Stimulated activated CD8-positive, alpha-beta memory T cell treated with anti-CD3 and anti-CD28 coated beads, Interleukin-4, amount 100 ng/mL, for 24 hours (primary cell): ENCODE results near the gene SLC25A52.
"Not testable (repeated sequence)": the region's sequence is repeated elsewhere in the genome, so short reads cannot be mapped to it uniquely, and the experiment has no call there.

Experiments used
- DNase-seq: peaks from one replicate; pipeline ENCODE4 v3.0.0-alpha.2; 2020; ENCODE audit warnings: low read depth

Gene SLC25A52

DNA sequence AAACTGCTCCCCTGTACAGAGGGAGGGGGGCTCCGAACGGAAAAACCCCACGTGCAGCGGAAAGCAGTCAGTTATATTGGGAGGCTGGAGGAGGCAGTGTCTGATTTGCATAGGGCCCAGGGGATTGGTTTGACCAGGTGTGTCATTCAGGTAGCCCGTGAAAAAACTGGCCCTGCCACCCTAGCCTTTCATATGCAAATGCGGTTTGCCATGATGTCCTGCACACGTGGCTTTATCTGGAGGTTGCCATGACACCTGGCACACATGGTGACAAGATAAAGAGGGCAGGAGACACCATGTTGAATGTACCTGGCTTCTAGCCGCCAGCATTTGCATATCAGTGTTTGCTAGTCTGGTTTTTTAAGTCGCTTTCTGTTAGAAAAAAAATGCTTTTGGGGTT is 20.5 kb downstream of the SLC25A52 start:
- no peak for DNase-seq

DNA sequence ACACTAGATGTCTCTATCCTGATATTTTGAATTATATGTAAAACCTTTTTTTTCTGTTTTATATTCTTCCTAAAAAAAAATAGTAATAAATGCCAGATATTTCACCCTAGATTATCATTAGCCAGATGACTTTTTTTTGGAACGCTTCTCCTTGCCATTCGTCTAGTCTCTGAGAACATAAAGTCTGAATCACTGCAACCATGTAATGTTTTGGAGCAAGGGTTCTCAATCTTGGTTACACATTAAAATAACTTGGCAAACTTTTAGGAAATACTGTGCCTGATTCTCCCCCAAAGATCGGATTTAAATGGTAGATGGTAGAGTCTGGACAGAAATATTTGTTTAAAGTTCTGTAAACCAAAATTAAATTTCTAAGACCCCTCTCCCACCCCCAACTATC is 21.0 kb downstream of the SLC25A52 start:
- DNase-seq = no peak

DNA sequence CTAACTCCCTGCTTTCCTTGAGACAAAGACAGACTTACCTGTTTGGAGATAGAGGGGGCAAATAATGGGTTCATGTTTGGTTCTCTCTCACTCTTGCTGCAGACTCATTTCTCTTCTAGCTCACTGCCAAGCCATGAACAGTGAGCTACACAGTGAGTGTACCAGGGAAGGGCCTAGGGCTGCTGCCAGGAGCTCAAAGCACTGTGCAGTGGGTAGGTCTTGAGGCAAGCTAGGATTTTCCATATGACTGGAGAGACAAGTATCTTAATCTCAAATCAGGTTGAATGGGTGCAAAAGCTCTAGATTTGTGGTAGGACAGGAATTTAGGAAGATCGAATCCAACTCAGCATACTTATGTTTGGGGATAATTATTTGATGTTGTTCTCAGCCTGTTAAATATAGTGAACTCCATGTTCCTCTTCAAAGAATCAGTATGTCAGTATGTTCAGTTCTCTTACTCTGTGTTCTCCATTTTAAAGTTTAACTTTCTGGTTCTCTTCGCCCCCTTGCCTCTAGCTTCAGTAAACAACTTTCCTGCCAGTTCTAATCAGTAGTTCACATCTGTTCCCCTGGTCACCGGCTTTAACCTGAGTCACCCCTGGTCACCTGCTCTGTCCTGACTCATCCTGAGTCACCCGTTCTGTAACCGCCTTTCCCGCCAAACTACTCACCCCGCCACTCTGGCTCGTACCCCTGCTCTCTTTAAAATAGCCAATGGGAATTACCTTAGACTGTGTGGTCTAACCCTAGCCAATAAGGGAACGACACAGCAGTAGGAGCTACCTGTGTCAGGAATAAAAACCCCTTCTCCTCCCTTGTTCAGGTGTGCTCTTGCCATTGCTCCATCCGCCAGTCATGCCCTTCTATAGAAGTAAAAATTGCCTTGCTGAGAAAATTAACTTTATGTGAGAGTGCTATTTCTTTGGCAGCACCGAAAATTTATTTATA is 21.9 kb downstream of the SLC25A52 start:
- DNase-seq = no peak

DNA sequence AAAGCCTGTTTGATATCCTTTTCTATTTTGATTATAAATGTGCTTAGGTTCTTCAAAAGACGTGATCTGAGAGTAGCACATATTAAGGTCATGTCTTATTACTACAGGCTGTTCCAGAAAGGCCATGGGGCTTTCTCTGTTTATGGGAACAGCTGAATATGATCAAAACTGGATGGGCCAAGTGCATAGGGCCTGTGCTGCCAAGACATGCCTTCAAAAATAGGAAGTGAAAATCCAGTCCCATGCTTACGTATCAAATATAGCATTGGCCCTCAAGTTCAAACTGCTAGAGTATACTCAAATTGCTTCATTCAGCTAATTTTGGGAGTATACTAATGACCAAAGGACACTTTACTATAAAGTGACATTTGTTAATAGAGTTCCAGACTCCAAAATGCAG is 24.1 kb downstream of the SLC25A52 start:
- no peak for DNase-seq

DNA sequence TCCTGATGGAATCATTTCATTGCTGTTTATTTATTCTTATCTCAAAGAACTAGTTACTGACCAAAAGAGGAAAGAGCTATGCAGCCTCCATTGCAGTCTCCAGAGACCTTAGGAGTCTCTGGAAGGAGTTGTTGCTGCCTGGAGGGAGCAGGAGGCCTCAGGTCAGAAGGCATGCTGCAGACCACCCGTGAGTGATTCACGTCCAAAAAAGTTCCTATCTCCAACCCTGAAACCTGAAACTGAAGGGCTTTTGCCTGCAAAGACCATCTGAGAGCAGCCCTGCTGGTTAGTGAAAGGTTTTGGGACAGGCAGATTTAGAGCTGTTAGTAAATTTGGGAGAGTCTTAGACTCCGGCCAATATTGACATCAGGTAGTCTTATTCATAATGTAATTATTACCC is 29.1 kb downstream of the SLC25A52 start:
- DNase-seq = no peak

DNA sequence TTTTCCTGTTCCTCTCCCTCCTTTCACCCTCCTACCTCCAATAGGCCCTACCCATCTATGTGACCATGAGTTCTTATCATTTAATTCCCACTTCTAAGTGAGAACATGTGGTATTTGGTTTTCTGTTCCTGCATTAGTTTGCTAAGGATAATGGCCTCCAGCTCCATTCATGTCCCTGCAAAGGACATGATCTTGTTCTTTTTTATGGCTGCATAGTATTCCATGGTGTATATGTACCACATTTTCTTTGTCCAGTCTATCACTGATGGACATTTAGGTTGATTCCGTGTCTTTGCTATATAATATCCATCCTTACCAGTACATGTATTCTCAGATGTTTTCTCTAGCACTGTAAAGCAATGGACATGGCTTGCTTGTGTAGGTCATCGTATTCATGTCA is 31.5 kb downstream of the SLC25A52 start:
- not testable (repeated sequence) for DNase-seq

DNA sequence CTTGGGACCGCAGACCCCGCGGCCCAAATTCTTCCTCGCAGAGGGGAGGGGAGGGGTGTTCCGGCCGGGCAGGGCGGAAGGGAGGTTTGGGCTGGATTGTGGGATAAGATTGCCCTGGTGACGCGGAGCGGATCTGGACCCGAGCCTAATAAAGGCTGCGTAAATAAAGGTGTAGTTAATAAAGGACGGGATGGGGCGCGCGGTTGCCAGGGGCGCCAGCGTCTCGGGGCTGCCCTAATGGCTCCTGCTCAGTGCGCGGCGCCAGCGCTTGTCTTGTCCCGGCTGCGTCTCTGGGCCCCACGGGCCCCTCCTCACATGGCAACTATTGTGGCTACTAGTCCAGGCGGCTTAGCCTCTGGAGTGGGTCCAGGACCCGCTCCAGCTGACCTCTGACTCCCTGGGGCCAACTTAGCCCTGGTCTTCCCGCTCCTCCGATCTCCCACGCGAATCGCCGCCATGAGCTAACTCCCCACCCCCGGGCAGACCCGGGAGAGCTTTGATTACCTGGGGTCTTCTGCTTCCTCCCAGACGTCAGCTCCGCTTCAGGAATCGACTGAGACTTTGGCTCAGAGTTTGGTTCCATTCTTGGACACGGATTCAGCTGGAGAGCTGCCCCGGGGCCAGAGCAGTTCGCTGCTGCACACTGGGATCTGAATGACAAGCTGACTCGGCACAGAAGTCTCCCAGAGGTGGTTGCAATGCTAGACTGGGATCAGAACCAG is 36.5 kb downstream of the SLC25A52 start:
- no peak for DNase-seq

DNA sequence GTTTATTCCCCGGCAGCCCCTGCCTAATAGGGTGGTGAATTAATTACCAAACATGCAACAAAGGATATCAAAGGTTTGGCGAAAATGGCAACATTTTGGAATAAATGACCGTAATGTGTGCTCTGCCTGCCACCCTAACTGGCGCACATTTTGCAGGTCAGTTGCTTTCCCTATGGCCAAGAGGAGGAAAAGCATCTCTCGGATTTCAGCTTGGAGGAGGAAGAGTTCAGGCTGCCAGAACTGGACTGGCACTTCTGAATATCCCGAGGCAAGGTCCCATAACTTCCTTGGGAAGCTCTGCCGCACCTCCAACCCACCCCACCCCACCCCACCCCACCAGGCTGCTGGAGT is 37.1 kb downstream of the SLC25A52 start:
- no peak for DNase-seq

DNA sequence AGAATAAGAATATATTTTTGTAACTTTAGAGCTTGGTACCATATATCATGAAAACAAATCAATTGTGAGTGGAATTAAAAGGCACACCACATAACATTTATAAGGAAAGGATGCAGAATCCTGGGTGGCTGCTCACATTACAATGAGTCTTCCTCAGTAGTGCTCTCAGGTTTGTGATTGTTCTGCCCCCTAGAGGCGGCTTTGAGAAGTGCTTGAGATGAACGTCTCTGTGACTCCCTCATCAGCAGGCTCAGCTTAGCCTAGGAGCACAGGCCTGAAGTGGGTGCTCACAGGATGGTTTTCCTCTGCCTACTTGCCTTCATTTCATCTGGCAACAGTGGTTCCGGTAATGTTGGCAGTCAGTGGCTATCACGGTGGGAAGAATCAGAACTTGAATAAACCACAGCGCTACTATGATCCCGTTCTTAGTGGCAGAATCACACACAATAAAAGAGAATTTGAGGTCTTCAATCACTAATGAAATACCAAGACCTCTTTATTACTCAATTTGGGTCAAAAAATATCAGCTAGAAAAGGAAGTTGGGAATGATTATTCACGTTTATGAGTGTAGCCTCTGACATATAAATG is 38.2 kb downstream of the SLC25A52 start:
- DNase-seq = peak; percentile 63

DNA sequence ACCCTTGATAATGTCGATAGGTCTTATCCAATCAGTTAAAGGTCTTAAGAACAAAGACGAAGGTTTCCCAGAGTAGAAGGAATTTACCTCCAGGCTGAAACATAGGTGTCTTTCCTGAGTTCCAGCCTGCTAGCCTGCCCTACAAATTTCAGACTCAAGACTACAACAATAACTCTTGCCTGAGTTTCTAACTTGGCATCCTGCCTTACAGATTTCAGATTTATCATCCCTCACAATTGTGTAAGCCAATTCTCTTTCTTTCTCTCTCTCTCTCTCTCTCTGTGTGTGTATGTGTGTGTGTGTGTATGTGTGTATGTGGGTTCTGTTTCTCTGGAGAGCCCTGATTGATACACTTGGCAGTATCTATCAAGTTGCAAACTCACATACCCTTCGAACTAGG is 39.1 kb downstream of the SLC25A52 start:
- no peak for DNase-seq

DNA sequence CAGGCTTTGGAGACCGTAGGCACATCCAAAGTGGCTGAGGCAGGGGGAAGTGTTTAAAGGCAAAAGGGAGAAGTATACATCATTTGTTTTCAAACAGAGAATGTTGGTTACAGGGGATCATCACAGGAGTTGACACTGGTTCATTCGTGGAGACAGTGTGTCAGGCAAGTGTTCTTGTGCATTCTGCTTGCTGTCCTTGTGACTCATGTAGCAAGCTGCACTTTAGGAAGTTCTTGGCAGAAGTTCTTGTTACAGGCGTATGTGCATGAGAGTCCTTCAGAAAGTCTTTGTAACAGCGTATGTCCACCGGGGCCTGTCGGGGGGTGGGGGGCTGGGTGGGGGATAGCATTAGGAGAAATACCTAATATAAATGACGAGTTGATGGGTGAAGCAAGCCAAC is 39.8 kb downstream of the SLC25A52 start:
- DNase-seq = no peak

DNA sequence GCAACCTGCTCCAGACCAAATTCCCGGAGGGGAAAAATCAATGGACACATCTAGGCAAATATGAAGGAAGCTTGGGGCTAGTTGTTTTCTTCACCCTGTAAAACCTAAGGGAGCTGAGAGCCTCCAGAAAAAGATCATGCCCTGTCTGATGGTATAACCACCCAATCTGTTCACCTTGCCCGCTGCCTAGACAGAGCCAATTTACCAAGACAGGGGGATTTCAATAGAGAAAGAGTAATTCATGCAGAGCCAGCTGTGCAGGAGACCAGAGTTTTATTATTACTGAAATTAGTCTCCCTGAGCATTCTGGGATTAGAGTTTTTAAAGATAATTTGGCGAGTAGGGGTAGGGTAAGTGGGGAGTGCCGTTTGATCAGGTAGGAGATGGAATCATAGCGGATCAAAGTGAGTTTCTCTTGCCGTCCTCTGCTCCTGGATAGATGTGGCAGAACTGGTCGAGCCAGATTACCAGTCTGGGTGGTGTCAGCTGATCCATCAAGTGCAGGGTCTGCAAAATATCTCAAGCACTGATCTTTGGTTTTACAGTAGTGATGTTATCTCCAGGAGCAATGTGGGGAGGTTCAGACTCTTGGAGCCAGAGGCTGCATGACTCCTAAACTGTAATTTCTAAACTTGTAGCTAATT is 41.2 kb downstream of the SLC25A52 start:
- no peak for DNase-seq

DNA sequence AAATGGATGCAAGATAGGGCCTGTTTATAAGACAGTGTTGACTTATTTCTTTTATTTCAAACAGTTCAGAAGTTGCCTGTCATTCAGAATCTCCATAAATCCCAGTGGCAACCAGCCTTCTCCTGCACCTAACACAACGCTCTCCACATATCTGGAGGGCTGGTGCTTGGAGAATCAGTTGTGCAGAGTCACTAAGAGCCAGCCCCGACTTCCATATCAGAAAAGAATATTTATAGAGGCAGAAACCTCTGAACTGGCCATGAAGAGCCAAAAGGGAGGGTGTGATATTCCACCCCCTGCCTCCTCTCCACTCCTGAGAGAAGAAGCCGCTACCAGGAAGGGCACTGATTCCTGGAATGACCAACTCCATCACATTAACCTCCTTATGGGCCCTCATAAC is 42.3 kb downstream of the SLC25A52 start:
- DNase-seq = no peak

DNA sequence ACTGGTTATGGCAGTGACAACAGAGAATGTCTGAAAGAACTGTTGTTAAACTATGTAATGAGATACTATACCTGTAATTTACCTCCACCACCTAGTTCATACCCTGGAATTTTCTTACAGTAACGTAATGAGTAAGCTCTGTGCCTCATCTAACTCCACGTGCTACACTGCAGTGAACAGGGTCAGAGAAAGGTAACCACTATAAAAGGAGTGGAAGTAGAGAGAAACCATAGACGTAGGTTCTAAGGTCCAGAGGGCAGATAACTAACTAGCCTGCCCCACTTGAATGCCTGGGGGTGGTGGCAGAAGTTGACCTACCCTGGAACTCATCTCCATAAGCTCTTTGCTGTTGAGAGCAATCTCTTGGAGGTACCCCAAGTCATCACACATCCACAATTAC is 44.3 kb downstream of the SLC25A52 start:
- DNase-seq = no peak

DNA sequence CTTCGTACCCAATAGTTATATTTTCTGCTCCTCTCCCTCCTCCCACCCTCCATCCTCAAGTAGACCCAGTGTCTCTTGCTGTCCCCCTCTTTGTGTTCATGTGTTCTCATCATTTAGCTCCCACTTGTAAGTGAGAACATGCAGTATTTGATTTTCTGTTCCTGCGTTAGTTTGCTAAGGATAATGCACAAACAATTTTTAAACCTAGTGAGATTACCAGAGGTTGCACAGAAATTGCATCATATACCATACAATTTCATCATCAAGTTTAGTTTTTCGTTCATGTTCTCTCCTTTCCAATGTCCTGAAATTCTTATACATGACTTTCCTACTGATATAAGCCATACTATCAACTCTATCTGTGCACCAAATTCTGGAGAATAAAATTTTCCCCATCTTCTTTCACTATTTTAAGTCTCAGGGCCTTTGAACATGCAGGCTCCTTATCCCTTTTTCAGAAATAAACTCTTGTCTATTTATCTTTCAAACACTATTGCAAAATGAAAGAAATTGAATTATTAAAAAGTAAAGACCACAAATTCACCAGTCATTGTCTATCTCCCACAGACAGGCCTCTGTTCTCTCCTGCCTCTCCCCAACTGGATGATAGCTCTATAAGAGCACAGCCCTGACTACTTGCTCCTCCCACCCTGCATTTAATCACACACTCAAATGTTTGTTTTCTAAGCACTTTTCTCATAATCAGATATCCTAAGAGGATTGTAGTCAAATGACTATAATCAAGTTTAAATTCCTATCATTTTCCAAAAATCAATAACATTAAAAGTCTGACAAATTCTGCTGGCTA is 49.1 kb downstream of the SLC25A52 start:
- no peak for DNase-seq

DNA sequence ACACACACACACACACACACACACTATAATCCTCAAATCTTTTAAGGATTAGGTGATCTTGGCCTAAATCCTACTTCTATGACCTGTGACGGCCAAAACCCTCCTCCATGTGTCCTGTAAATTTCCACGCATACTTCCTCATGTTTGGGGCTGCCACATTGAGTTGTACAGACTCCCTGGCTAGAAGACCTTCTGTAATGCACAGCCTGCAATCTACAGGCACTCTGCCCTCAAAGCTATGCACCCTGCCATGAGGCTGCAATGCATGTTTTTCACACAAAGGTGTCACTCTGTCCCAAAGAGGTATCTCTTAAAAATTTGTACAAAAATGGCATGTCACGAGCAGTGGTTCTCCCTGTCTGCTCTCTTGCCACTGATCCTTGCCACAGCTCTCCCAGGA is 49.9 kb downstream of the SLC25A52 start:
- DNase-seq = no peak
